ENCODE results near the gene RAP1GAP2.
A peak's percentile ranks its signal among the peaks of the same experiment; 100 is the strongest.

RAP1GAP2 gene

GRCh38 chr17:2965621-2966595 lies 169.7 kb downstream of the RAP1GAP2 start:
- DNase-seq = peak; percentile 48
- TF ChIP-seq, protein P1, sequence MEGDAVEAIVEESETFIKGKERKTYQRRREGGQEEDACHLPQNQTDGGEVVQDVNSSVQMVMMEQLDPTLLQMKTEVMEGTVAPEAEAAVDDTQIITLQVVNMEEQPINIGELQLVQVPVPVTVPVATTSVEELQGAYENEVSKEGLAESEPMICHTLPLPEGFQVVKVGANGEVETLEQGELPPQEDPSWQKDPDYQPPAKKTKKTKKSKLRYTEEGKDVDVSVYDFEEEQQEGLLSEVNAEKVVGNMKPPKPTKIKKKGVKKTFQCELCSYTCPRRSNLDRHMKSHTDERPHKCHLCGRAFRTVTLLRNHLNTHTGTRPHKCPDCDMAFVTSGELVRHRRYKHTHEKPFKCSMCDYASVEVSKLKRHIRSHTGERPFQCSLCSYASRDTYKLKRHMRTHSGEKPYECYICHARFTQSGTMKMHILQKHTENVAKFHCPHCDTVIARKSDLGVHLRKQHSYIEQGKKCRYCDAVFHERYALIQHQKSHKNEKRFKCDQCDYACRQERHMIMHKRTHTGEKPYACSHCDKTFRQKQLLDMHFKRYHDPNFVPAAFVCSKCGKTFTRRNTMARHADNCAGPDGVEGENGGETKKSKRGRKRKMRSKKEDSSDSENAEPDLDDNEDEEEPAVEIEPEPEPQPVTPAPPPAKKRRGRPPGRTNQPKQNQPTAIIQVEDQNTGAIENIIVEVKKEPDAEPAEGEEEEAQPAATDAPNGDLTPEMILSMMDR (IDR thresholded peaks at IDR 0.05; ENCODE audit: low read depth, low read length) = no peak

GRCh38 chr17:2967515-2967914 lies 171.3 kb downstream of the RAP1GAP2 start:
- TF ChIP-seq, protein P1 (IDR thresholded peaks at IDR 0.05; ENCODE audit: low read depth, low read length) = no peak
- Histone ChIP-seq H3K27me3 (no peaks in the 10 kb centered on the region), H3K36me3 (peaks cover 7% of the 10 kb centered on the region; the same call in 1 of the 2 replicates), H3K9me3 (no peaks in the 10 kb centered on the region), H3K4me1 (peaks cover 8% of the 10 kb centered on the region), H3K4me3 (ENCODE audit: low read depth, low read length) (no peak overlapping the region)
- DNase-seq = peak; percentile 9

More at GRCh38 chr17:2965621-2966595, 169.7 kb downstream of the RAP1GAP2 start:
- H3K36me3 ChIP-seq = peaks cover 7% of the 10 kb centered on the region; the same call in 1 of the 2 replicates
- peak overlapping the region; percentile 16; the same call in 1 of the 2 replicates for H3K4me3 ChIP-seq (ENCODE audit: low read depth, low read length)
- H3K27me3 ChIP-seq = no peaks in the 10 kb centered on the region
- peaks cover 8% of the 10 kb centered on the region for H3K4me1 ChIP-seq
- H3K9me3 ChIP-seq = no peaks in the 10 kb centered on the region

DNA sequence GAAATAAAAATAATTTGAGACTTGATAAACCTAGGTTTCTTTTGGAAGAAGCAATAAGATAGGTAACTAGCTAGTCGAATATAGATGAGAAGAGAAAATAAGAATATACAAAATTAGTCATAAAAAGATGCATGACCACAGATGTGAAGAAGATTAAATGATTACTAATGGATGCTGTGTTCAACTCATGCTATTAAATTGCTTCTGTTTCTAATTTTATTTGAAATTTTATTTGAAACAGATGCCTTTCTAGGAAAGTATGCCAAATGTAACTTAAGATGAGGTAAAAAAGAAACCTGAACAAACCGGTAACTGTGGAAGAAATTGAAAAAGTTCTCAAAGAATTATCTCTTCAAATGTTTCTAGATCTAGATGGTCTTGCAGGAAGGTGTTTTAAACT lies 175.6 kb downstream of the RAP1GAP2 start:
- H3K4me1 ChIP-seq = peaks cover 6% of the 10 kb centered on the region; the same call in 1 of the 2 replicates
- peaks cover 4% of the 10 kb centered on the region; the same call in 1 of the 2 replicates for H3K36me3 ChIP-seq
- TF ChIP-seq, protein P1 (IDR thresholded peaks at IDR 0.05; ENCODE audit: low read depth, low read length) = no peak
- no peaks in the 10 kb centered on the region for H3K9me3 ChIP-seq
- no peaks in the 10 kb centered on the region for H3K27me3 ChIP-seq
- H3K4me3 ChIP-seq (ENCODE audit: low read depth, low read length) = no peak overlapping the region
- no peak for DNase-seq

DNA sequence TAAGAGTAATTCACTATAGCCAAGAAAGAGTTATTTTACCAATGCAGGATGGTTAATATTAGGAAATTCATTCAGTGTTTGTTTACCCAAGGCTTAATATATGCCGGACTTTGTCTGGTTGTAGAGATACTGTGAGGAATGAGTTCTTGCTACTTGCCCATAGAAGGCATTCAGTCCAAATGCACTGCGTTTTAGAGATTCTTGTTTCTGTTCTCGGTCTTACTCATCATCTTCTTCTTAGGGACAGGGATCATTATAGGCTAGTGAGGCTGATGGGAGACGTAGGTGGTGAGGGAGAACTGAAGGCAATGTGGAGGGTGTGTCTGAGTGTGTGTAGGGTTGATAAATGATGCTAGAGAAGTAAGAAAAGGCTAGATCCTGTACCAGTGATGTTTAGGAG lies 176.5 kb downstream of the RAP1GAP2 start:
- Histone ChIP-seq H3K9me3 (no peaks in the 10 kb centered on the region), H3K27me3 (no peaks in the 10 kb centered on the region), H3K4me1 (no peaks in the 10 kb centered on the region), H3K4me3 (ENCODE audit: low read depth, low read length) (no peak overlapping the region), H3K36me3 (peaks cover 4% of the 10 kb centered on the region; the same call in 1 of the 2 replicates)
- DNase-seq = no peak
- TF ChIP-seq, protein P1 (IDR thresholded peaks at IDR 0.05; ENCODE audit: low read depth, low read length) = no peak

DNA sequence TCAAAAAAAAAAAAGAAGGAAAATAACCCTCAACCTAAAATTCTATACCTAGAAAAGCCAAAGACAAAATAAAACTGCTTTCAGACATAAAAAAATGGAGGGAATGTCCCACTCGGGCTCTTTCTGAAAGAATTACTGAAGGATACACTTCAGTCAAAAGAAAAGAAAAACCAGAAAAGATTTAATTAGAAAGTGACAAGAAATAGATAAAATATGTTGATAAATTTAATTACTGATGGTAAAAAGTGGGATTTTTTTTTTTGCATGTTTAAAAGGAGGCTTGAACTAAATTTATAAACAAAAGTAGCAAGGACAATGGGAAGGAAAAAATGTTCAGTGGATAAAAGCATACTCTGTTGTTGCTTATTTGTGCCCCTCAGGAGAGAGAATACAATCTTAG lies 178.1 kb downstream of the RAP1GAP2 start:
- Histone ChIP-seq H3K27me3 (no peaks in the 10 kb centered on the region), H3K9me3 (no peaks in the 10 kb centered on the region), H3K4me3 (ENCODE audit: low read depth, low read length) (no peak overlapping the region), H3K36me3 (no peaks in the 10 kb centered on the region), H3K4me1 (no peaks in the 10 kb centered on the region)
- DNase-seq = no peak
- TF ChIP-seq, protein P1 (IDR thresholded peaks at IDR 0.05; ENCODE audit: low read depth, low read length) = no peak
